ENCODE results near the gene PDIA6. TPM values are rescaled to one million over a fixed set of nuclear protein-coding genes. Genes with fewer than 3 reads are reported as not detected.

The PDIA6 gene
- total and polyA plus RNA-seq, 4 donors: 159 to 348 (median 246) TPM

DNA sequence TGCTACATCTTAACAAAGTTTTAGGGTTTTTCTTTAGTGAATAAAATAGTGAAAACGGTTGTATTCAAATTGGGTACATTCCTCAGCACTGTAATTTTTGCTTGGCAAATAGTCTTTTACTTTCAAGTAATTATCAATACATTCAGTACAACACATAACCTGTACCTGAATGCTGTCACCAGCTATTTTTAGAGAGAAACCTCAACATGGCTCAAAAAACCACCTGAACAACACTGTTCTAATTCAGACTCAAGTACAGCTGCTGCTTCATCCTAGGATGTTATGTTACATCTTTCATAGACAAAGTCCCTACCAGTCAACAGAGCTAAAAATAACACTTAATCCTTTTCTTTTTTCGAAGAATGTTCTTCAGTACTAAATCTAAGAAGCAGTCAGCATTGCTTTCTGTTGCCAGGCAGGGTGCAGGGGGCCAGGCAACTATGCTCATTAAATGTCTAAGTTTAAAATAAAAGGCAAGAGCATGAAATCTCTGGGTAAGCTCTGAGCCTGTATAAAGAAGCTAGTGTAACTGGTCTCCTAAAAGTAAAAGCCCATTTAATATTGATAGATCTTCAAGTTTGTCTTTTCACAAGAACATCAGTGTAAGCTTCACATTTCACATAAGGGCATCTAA is 20.5 kb downstream of the PDIA6 start:
- Histone ChIP-seq H3K4me1 (ENCODE audit: control insufficient read depth in 4 of 4, insufficient read depth in 4 of 4, low read length in 3 of 4) (peaks cover 0 to 2% (median 0%) of the 10 kb centered on the region in 4 donors), H3K27ac (ENCODE audit: low read depth in 1 of 2, low read length in 2 of 2) (no peak overlapping the region), H3K27me3 (ENCODE audit: control insufficient read depth in 4 of 4, insufficient read depth in 4 of 4, low read length in 3 of 4) (no peaks in the 10 kb centered on the region), H3K9ac (ENCODE audit: low read depth in 1 of 2, low read length in 2 of 2) (no peak overlapping the region), H3K36me3 (ENCODE audit: control insufficient read depth in 4 of 4, insufficient read depth in 3 of 4, low read depth in 1 of 4, low read length in 3 of 4) (peaks cover 16 to 76% (median 64%) of the 10 kb centered on the region in 4 donors), H3K9me3 (ENCODE audit: control insufficient read depth in 4 of 4, low read length in 3 of 4) (no peaks in the 10 kb centered on the region), H3K4me3 (ENCODE audit: low read depth in 1 of 3, low read length in 3 of 3) (no peak overlapping the region)
- no peak for DNase-seq (ENCODE audit: low spot score)
- TF ChIP-seq JUND (IDR thresholded peaks at IDR 0.05) (no peak), MAX (IDR thresholded peaks at IDR 0.05) (no peak), HNF4A (conservative IDR thresholded peaks at IDR 0.05) (no peak), YY1 (IDR thresholded peaks at IDR 0.05) (no peak), RXRA (IDR thresholded peaks at IDR 0.05) (no peak)
- 84% methylated on average over 2 of the region's 2 CpGs for WGBS

- 84% methylated on average over 6 of the region's 6 CpGs for WGBS
- Histone ChIP-seq H3K4me3 (ENCODE audit: low read depth in 1 of 3, low read length in 3 of 3) (no peak overlapping the region), H3K9ac (ENCODE audit: low read depth in 1 of 2, low read length in 2 of 2) (no peak overlapping the region), H3K27ac (ENCODE audit: low read depth in 1 of 2, low read length in 2 of 2) (no peak overlapping the region), H3K27me3 (ENCODE audit: control insufficient read depth in 4 of 4, insufficient read depth in 4 of 4, low read length in 3 of 4) (no peaks in the 10 kb centered on the region), H3K4me1 (ENCODE audit: control insufficient read depth in 4 of 4, insufficient read depth in 4 of 4, low read length in 3 of 4) (peaks cover 0 to 2% (median 0%) of the 10 kb centered on the region in 4 donors), H3K36me3 (ENCODE audit: control insufficient read depth in 4 of 4, insufficient read depth in 3 of 4, low read depth in 1 of 4, low read length in 3 of 4) (peaks cover 15 to 81% (median 66%) of the 10 kb centered on the region in 4 donors), H3K9me3 (ENCODE audit: control insufficient read depth in 4 of 4, low read length in 3 of 4) (no peaks in the 10 kb centered on the region)
- no peak for DNase-seq (ENCODE audit: low spot score)
- no peak for TF ChIP-seq HNF4A (conservative IDR thresholded peaks at IDR 0.05)
- TF ChIP-seq TAF1 (conservative IDR thresholded peaks at IDR 0.05): no peak
- TF ChIP-seq, protein P1, sequence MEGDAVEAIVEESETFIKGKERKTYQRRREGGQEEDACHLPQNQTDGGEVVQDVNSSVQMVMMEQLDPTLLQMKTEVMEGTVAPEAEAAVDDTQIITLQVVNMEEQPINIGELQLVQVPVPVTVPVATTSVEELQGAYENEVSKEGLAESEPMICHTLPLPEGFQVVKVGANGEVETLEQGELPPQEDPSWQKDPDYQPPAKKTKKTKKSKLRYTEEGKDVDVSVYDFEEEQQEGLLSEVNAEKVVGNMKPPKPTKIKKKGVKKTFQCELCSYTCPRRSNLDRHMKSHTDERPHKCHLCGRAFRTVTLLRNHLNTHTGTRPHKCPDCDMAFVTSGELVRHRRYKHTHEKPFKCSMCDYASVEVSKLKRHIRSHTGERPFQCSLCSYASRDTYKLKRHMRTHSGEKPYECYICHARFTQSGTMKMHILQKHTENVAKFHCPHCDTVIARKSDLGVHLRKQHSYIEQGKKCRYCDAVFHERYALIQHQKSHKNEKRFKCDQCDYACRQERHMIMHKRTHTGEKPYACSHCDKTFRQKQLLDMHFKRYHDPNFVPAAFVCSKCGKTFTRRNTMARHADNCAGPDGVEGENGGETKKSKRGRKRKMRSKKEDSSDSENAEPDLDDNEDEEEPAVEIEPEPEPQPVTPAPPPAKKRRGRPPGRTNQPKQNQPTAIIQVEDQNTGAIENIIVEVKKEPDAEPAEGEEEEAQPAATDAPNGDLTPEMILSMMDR (IDR thresholded peaks at IDR 0.05; ENCODE audit: low read depth, low read length, missing input control): no peak
- no peak for TF ChIP-seq ATF3 (IDR thresholded peaks at IDR 0.05)
- no peak for TF ChIP-seq JUND (IDR thresholded peaks at IDR 0.05)
- TF ChIP-seq FOXA2 (IDR thresholded peaks at IDR 0.05): no peak
- TF ChIP-seq, protein P2, sequence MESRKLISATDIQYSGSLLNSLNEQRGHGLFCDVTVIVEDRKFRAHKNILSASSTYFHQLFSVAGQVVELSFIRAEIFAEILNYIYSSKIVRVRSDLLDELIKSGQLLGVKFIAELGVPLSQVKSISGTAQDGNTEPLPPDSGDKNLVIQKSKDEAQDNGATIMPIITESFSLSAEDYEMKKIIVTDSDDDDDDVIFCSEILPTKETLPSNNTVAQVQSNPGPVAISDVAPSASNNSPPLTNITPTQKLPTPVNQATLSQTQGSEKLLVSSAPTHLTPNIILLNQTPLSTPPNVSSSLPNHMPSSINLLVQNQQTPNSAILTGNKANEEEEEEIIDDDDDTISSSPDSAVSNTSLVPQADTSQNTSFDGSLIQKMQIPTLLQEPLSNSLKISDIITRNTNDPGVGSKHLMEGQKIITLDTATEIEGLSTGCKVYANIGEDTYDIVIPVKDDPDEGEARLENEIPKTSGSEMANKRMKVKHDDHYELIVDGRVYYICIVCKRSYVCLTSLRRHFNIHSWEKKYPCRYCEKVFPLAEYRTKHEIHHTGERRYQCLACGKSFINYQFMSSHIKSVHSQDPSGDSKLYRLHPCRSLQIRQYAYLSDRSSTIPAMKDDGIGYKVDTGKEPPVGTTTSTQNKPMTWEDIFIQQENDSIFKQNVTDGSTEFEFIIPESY (IDR thresholded peaks at IDR 0.05): no peak
- TF ChIP-seq EGR1 (IDR thresholded peaks at IDR 0.05; ENCODE audit: low read depth in 2 of 2): no peak
- TF ChIP-seq HNF4G (IDR thresholded peaks at IDR 0.05): no peak
- TF ChIP-seq RAD21 (IDR thresholded peaks at IDR 0.05): no peak
- no peak for TF ChIP-seq MAX (IDR thresholded peaks at IDR 0.05)
- TF ChIP-seq SP1 (IDR thresholded peaks at IDR 0.05): no peak
- TF ChIP-seq NR2F2 (IDR thresholded peaks at IDR 0.05): no peak
- TF ChIP-seq YY1 (IDR thresholded peaks at IDR 0.05): no peak
- no peak for TF ChIP-seq FOXA1 (IDR thresholded peaks at IDR 0.05)
- TF ChIP-seq GABPA (IDR thresholded peaks at IDR 0.05 in 1 of 2, conservative IDR thresholded peaks at IDR 0.05 in 1 of 2): no peak
- no peak for TF ChIP-seq RXRA (IDR thresholded peaks at IDR 0.05)
- TF ChIP-seq, protein P3, sequence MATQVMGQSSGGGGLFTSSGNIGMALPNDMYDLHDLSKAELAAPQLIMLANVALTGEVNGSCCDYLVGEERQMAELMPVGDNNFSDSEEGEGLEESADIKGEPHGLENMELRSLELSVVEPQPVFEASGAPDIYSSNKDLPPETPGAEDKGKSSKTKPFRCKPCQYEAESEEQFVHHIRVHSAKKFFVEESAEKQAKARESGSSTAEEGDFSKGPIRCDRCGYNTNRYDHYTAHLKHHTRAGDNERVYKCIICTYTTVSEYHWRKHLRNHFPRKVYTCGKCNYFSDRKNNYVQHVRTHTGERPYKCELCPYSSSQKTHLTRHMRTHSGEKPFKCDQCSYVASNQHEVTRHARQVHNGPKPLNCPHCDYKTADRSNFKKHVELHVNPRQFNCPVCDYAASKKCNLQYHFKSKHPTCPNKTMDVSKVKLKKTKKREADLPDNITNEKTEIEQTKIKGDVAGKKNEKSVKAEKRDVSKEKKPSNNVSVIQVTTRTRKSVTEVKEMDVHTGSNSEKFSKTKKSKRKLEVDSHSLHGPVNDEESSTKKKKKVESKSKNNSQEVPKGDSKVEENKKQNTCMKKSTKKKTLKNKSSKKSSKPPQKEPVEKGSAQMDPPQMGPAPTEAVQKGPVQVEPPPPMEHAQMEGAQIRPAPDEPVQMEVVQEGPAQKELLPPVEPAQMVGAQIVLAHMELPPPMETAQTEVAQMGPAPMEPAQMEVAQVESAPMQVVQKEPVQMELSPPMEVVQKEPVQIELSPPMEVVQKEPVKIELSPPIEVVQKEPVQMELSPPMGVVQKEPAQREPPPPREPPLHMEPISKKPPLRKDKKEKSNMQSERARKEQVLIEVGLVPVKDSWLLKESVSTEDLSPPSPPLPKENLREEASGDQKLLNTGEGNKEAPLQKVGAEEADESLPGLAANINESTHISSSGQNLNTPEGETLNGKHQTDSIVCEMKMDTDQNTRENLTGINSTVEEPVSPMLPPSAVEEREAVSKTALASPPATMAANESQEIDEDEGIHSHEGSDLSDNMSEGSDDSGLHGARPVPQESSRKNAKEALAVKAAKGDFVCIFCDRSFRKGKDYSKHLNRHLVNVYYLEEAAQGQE (IDR thresholded peaks at IDR 0.05): no peak
These were observed 22.2 kb downstream of the PDIA6 start for GRCh38 chr2:10790228-10790973.
